Measurements from ENCODE around the gene PSPC1.

The PSPC1 gene

DNA sequence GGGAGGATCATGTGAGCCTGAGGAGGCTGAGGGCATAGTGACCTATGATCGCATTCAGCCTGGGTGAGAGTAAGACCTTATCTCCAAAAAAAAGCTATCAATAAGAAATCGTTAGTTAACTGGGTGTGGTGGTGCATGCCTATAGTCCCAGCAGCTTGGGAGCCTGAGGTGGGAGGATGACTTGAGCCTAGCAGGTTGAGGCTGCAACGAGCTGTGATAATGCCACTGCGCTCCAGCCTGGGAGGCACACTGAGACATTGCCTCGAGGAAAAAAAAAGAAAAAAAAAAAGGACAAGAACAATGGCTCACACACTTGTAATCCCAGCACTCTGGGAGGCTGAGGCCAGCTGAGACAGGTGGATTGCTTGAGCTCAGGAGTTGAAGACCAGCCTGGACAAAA lies 16.2 kb downstream of the PSPC1 start:
- no peak for FAIRE-seq
- no peak for DNase-seq (ENCODE audit: insufficient read length, low spot score)
- TF ChIP-seq POU2F2 (IDR thresholded peaks at IDR 0.05; ENCODE audit: low read depth, low read length), result no peak
- no peak for TF ChIP-seq SPI1 (IDR thresholded peaks at IDR 0.05; ENCODE audit: low read depth, low read length)
- no peak for TF ChIP-seq PAX5 (IDR thresholded peaks at IDR 0.05; ENCODE audit: insufficient read depth, low read length, severe bottlenecking)
- TF ChIP-seq TAF1 (IDR thresholded peaks at IDR 0.05; ENCODE audit: low read depth, low read length), result no peak
- TF ChIP-seq POLR2AphosphoS5 (IDR thresholded peaks at IDR 0.05; ENCODE audit: low read depth, low read length), result no peak
- no peak for TF ChIP-seq POLR2A (IDR thresholded peaks at IDR 0.05; ENCODE audit: low read depth, low read length)

GRCh38 chr13:19764237-19764636 lies 18.5 kb downstream of the PSPC1 start:
- no peak for FAIRE-seq
- no peak for DNase-seq (ENCODE audit: insufficient read length, low spot score)
- no peak for TF ChIP-seq SPI1 (IDR thresholded peaks at IDR 0.05; ENCODE audit: low read depth, low read length)
- TF ChIP-seq TAF1 (IDR thresholded peaks at IDR 0.05; ENCODE audit: low read depth, low read length), result no peak
- TF ChIP-seq POLR2A (IDR thresholded peaks at IDR 0.05; ENCODE audit: low read depth, low read length), result no peak
- TF ChIP-seq PAX5 (IDR thresholded peaks at IDR 0.05; ENCODE audit: insufficient read depth, low read length, severe bottlenecking), result no peak
- TF ChIP-seq POU2F2 (IDR thresholded peaks at IDR 0.05; ENCODE audit: low read depth, low read length), result no peak
- TF ChIP-seq POLR2AphosphoS5 (IDR thresholded peaks at IDR 0.05; ENCODE audit: low read depth, low read length), result no peak

GRCh38 chr13:19763618-19764017 lies 19.1 kb downstream of the PSPC1 start:
- FAIRE-seq, result no peak
- TF ChIP-seq PAX5 (IDR thresholded peaks at IDR 0.05; ENCODE audit: insufficient read depth, low read length, severe bottlenecking), result no peak
- TF ChIP-seq POU2F2 (IDR thresholded peaks at IDR 0.05; ENCODE audit: low read depth, low read length), result no peak
- TF ChIP-seq POLR2AphosphoS5 (IDR thresholded peaks at IDR 0.05; ENCODE audit: low read depth, low read length), result no peak
- TF ChIP-seq SPI1 (IDR thresholded peaks at IDR 0.05; ENCODE audit: low read depth, low read length), result no peak
- TF ChIP-seq TAF1 (IDR thresholded peaks at IDR 0.05; ENCODE audit: low read depth, low read length), result no peak
- no peak for TF ChIP-seq POLR2A (IDR thresholded peaks at IDR 0.05; ENCODE audit: low read depth, low read length)
- DNase-seq (ENCODE audit: insufficient read length, low spot score), result no peak

GRCh38 chr13:19759669-19760068 lies 23.1 kb downstream of the PSPC1 start:
- TF ChIP-seq POU2F2 (IDR thresholded peaks at IDR 0.05; ENCODE audit: low read depth, low read length), result no peak
- no peak for TF ChIP-seq POLR2AphosphoS5 (IDR thresholded peaks at IDR 0.05; ENCODE audit: low read depth, low read length)
- TF ChIP-seq TAF1 (IDR thresholded peaks at IDR 0.05; ENCODE audit: low read depth, low read length), result no peak
- no peak for TF ChIP-seq SPI1 (IDR thresholded peaks at IDR 0.05; ENCODE audit: low read depth, low read length)
- TF ChIP-seq POLR2A (IDR thresholded peaks at IDR 0.05; ENCODE audit: low read depth, low read length), result no peak
- TF ChIP-seq PAX5 (IDR thresholded peaks at IDR 0.05; ENCODE audit: insufficient read depth, low read length, severe bottlenecking), result no peak
- DNase-seq (ENCODE audit: insufficient read length, low spot score), result no peak
- no peak for FAIRE-seq

GRCh38 chr13:19742643-19743042 lies 40.1 kb downstream of the PSPC1 start:
- no peak for DNase-seq (ENCODE audit: insufficient read length, low spot score)
- no peak for FAIRE-seq
- no peak for TF ChIP-seq TAF1 (IDR thresholded peaks at IDR 0.05; ENCODE audit: low read depth, low read length)
- no peak for TF ChIP-seq SPI1 (IDR thresholded peaks at IDR 0.05; ENCODE audit: low read depth, low read length)
- TF ChIP-seq POU2F2 (IDR thresholded peaks at IDR 0.05; ENCODE audit: low read depth, low read length), result no peak
- no peak for TF ChIP-seq PAX5 (IDR thresholded peaks at IDR 0.05; ENCODE audit: insufficient read depth, low read length, severe bottlenecking)
- no peak for TF ChIP-seq POLR2A (IDR thresholded peaks at IDR 0.05; ENCODE audit: low read depth, low read length)
- TF ChIP-seq POLR2AphosphoS5 (IDR thresholded peaks at IDR 0.05; ENCODE audit: low read depth, low read length), result no peak

DNA sequence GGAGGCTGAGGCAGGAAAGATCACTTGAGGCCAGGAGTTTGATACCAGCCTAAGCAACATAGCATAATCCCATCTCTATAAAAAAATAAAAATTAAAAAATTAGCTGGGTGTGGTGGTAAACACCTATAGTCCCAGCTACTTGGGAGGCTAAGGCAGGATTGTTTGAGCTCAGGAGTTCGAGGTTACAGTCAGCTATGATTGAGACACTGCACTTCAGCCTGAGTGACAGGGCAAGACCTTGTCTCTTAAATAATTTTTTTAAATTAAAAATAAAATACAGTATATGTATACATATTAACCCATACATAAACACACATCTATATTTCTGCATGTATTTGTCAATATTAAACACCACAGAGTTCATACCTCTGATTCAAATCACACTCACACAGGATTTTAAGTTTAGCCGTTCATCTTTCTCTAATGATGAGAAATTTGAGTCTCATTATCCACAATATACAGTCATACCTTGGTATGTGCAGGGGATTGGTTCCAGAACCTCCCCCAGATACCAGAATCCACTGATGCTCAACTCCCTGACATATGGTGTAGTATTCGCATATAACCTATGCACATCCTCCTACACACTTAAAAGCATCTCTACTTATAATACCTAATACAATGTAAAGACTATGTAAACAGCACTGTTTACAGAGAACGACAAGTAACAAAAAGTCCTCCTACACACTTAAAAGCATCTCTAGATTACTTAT lies 44.7 kb downstream of the PSPC1 start:
- TF ChIP-seq POU2F2 (IDR thresholded peaks at IDR 0.05; ENCODE audit: low read depth, low read length) (no peak), SPI1 (IDR thresholded peaks at IDR 0.05; ENCODE audit: low read depth, low read length) (no peak), PAX5 (IDR thresholded peaks at IDR 0.05; ENCODE audit: insufficient read depth, low read length, severe bottlenecking) (no peak), POLR2AphosphoS5 (IDR thresholded peaks at IDR 0.05; ENCODE audit: low read depth, low read length) (no peak), POLR2A (IDR thresholded peaks at IDR 0.05; ENCODE audit: low read depth, low read length) (no peak)
- DNase-seq (ENCODE audit: insufficient read length, low spot score) (no peak), FAIRE-seq (no peak)

DNA sequence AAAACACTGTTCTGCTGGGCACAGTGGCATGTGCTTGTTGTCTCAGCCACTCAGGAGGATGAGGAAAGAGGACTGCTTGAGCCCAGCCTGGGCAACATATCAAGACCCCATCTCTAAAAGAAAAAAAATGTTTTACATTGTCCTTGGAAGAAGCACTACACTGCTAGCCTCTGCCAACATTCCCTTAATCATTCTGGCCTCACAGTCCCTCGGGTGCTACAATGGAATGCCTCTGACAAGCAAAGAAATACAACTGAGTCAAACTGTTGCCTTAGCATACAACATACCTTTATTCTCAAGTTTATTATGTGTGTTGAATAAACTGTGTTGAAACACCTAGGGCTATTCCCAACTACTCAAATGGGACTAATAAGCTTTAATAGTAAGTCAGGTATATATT lies 56.1 kb downstream of the PSPC1 start:
- DNase-seq (ENCODE audit: insufficient read length, low spot score) (no peak), FAIRE-seq (no peak)
- TF ChIP-seq POLR2AphosphoS5 (IDR thresholded peaks at IDR 0.05; ENCODE audit: low read depth, low read length) (no peak), PAX5 (IDR thresholded peaks at IDR 0.05; ENCODE audit: insufficient read depth, low read length, severe bottlenecking) (no peak), POU2F2 (IDR thresholded peaks at IDR 0.05; ENCODE audit: low read depth, low read length) (no peak)

- TF ChIP-seq POLR2AphosphoS5 (IDR thresholded peaks at IDR 0.05; ENCODE audit: low read depth, low read length) (no peak), POLR2A (IDR thresholded peaks at IDR 0.05; ENCODE audit: low read depth, low read length) (no peak), TAF1 (IDR thresholded peaks at IDR 0.05; ENCODE audit: low read depth, low read length) (no peak), SPI1 (IDR thresholded peaks at IDR 0.05; ENCODE audit: low read depth, low read length) (no peak), POU2F2 (IDR thresholded peaks at IDR 0.05; ENCODE audit: low read depth, low read length) (no peak), PAX5 (IDR thresholded peaks at IDR 0.05; ENCODE audit: insufficient read depth, low read length, severe bottlenecking) (no peak)
- FAIRE-seq, result peak; percentile 5
- DNase-seq (ENCODE audit: insufficient read length, low spot score), result no peak
Observed at GRCh38 chr13:19725320-19725719, 57.4 kb downstream of the PSPC1 start.

- TF ChIP-seq POLR2AphosphoS5 (IDR thresholded peaks at IDR 0.05; ENCODE audit: low read depth, low read length) (no peak), POU2F2 (IDR thresholded peaks at IDR 0.05; ENCODE audit: low read depth, low read length) (no peak), PAX5 (IDR thresholded peaks at IDR 0.05; ENCODE audit: insufficient read depth, low read length, severe bottlenecking) (no peak), SPI1 (IDR thresholded peaks at IDR 0.05; ENCODE audit: low read depth, low read length) (no peak), POLR2A (IDR thresholded peaks at IDR 0.05; ENCODE audit: low read depth, low read length) (no peak), TAF1 (IDR thresholded peaks at IDR 0.05; ENCODE audit: low read depth, low read length) (no peak)
- DNase-seq (ENCODE audit: insufficient read length, low spot score) (no peak), FAIRE-seq (no peak)
Observed at GRCh38 chr13:19720039-19720438, 62.7 kb downstream of the PSPC1 start.
